ENCODE results near the gene HM13. TPM values are rescaled to one million over a fixed set of nuclear protein-coding genes. Genes with fewer than 3 reads are reported as not detected.

HM13 gene
- total RNA-seq, 5 donors from 2014 or later (not counting 1 experiment from before 2014, with no cell fraction given), result 108 to 149 (median 140) TPM

GRCh38 chr20:31615416-31615815, 101.2 kb downstream of the HM13 start:
- DNase-seq (no peak), ATAC-seq (replicated peaks in 1 of 4) (no peak)
- Mint-ChIP-seq H3K9me3 (no peaks in the 10 kb centered on the region), H3K27ac (no peak overlapping the region), H3K4me3 (no peak overlapping the region), H3K36me3 (no peaks in the 10 kb centered on the region), H3K4me1 (peaks cover 0 to 7% (median 0%) of the 10 kb centered on the region in 3 donors), H3K27me3 (no peaks in the 10 kb centered on the region)
- WGBS (ENCODE audit: insufficient coverage), result 85% methylated on average over 4 of the region's 8 CpGs
- no peak overlapping the region for H3K27ac ChIP-seq (ENCODE audit: low read length)
- H3K4me3 ChIP-seq (ENCODE audit: control insufficient read depth in 1 of 2, extremely low read depth in 1 of 2, low read length in 1 of 2), result no peak overlapping the region
- ChIA-PET POLR2A (no interaction called here), CTCF (interaction anchor here in 1 of 2 donors (0.6 kb wide), 1 partner anchor 1750 kb away, joined by 3 read pairs; no protein-coding TSS in a partner anchor)
- no peaks in the 10 kb centered on the region for H3K9me3 ChIP-seq
- H3K27me3 ChIP-seq (replicated peaks in 1 of 2; ENCODE audit: control insufficient read depth in 2 of 2, extremely low read depth in 1 of 2, insufficient read depth in 2 of 2, low read length in 1 of 2), result peaks cover 0 to 32% of the 10 kb centered on the region in 2 experiments
- H3K4me1 ChIP-seq (ENCODE audit: control insufficient read depth in 1 of 2, extremely low read depth in 1 of 2, insufficient read depth in 2 of 2, low read length in 2 of 2), result peaks cover 0 to 6% of the 10 kb centered on the region in 2 experiments
- no peaks in the 10 kb centered on the region for H3K36me3 ChIP-seq (ENCODE audit: control insufficient read depth in 2 of 2, extremely low read depth in 1 of 2, insufficient read depth in 1 of 2, low read length in 1 of 2)

GRCh38 chr20:31617432-31618104, 103.3 kb downstream of the HM13 start:
- Mint-ChIP-seq H3K4me3 (no peak overlapping the region), H3K9me3 (no peaks in the 10 kb centered on the region), H3K4me1 (peaks cover 0 to 7% (median 0%) of the 10 kb centered on the region in 3 donors), H3K36me3 (no peaks in the 10 kb centered on the region), H3K27me3 (no peaks in the 10 kb centered on the region), H3K27ac (no peak overlapping the region)
- Histone ChIP-seq H3K4me3 (ENCODE audit: control insufficient read depth in 1 of 2, extremely low read depth in 1 of 2, low read length in 1 of 2) (no peak overlapping the region), H3K36me3 (ENCODE audit: control insufficient read depth in 2 of 2, extremely low read depth in 1 of 2, insufficient read depth in 1 of 2, low read length in 1 of 2) (no peaks in the 10 kb centered on the region), H3K4me1 (ENCODE audit: control insufficient read depth in 1 of 2, extremely low read depth in 1 of 2, insufficient read depth in 2 of 2, low read length in 2 of 2) (peaks cover 0 to 5% of the 10 kb centered on the region in 2 experiments), H3K27ac (ENCODE audit: low read length) (no peak overlapping the region), H3K27me3 (replicated peaks in 1 of 2; ENCODE audit: control insufficient read depth in 2 of 2, extremely low read depth in 1 of 2, insufficient read depth in 2 of 2, low read length in 1 of 2) (peaks cover 0 to 17% of the 10 kb centered on the region in 2 experiments), H3K9me3 (no peaks in the 10 kb centered on the region)
- ATAC-seq (replicated peaks in 1 of 4) (no peak), DNase-seq (peak in 1 of 35 experiments; percentile 16)
- CTCF ChIA-PET, result interaction anchor here in 1 of 2 donors (0.6 to 0.9 kb wide), 2 partner anchors 17 to 156 kb away, joined by 3 to 9 read pairs; no protein-coding TSS in a partner anchor
- POLR2A ChIA-PET, result interaction anchor here in 1 of 2 donors (0.6 kb wide), 1 partner anchor 142 kb away, joined by 3 read pairs; no protein-coding TSS in a partner anchor
- 71% methylated on average over 2 of the region's 6 CpGs for WGBS (ENCODE audit: insufficient coverage)

Other genes with a start within 250 kb of the HM13 start
- gene DEFB116, start 205.9 kb upstream of the HM13 start, total RNA-seq, result not detected
- gene DEFB118, start 145.8 kb upstream of the HM13 start, total RNA-seq, result not detected
- gene DEFB119, start 123.9 kb upstream of the HM13 start, total RNA-seq, result not detected
- gene DEFB121, start 108.2 kb upstream of the HM13 start, total RNA-seq, result not detected
- not detected for gene DEFB123, start 73.8 kb upstream of the HM13 start, total RNA-seq
- gene DEFB124, start 39.3 kb upstream of the HM13 start, total RNA-seq, result not detected
- not detected for gene REM1, start 39.2 kb upstream of the HM13 start, total RNA-seq
- 10 to 100 TPM in 1 of 5 donors, 1 to 10 TPM in 4; 1.4 to 11.2 (median 2.2) TPM for gene ID1, start 90.8 kb downstream of the HM13 start, total RNA-seq
- gene COX4I2, start 123.5 kb downstream of the HM13 start, total RNA-seq, result not detected
- gene BCL2L1, start 208.4 kb downstream of the HM13 start, total RNA-seq, result 10 to 100 TPM; 26.6 to 33.8 (median 27.7) TPM
- gene TPX2, start 224.8 kb downstream of the HM13 start, total RNA-seq, result 1 to 10 TPM in 4 of 5 donors, under 1 TPM in 1; 0.99 to 3.0 (median 1.4) TPM

All from T-cell (primary cell).